Brain microvascular endothelial cell (primary cell): ENCODE measurements around the gene APBA1.

Source experiments
- DNase-seq: peaks from one replicate; pipeline ENCODE4 v3.0.0-alpha.2; 2020
- H3K27ac ChIP-seq: fragments of 250-450 bp; sonication (Bioruptor Pico); 2 replicates; pipeline ENCODE4 v1.5.1; 2020; ENCODE audit warnings: mild to moderate bottlenecking, moderate library complexity
- H3K27me3 ChIP-seq: fragments of 250-450 bp; sonication (Bioruptor Pico); replicated peaks from 2 replicates; pipeline ENCODE4 v1.5.1; 2020; ENCODE audit warnings: mild to moderate bottlenecking
- H3K36me3 ChIP-seq: fragments of 250-450 bp; sonication (Bioruptor Pico); replicated peaks from 2 replicates; pipeline ENCODE4 v1.5.1; 2020; ENCODE audit warnings: mild to moderate bottlenecking
- H3K4me3 ChIP-seq: 2 replicates; pipeline ENCODE4 v1.5.1; 2011; ENCODE audit warnings: low read depth, mild to moderate bottlenecking, control low read depth, low read length, moderate library complexity
- in situ Hi-C: cut with HindIII; loops from 2 replicates; pipeline ENCODE4 v1.10.0; 2017; ENCODE audit warnings: low sequenced_read_pairs, low pct_ligation_motif_present
- TF ChIP-seq, protein P1 (sequence below): IDR thresholded peaks from 2 replicates; pipeline ENCODE4 v1.5.1; 2011; ENCODE audit warnings: low read depth, mild to moderate bottlenecking, moderate library complexity, low read length, control low read depth, inconsistent platforms; ENCODE audit errors: missing control alignments

The APBA1 gene

DNA sequence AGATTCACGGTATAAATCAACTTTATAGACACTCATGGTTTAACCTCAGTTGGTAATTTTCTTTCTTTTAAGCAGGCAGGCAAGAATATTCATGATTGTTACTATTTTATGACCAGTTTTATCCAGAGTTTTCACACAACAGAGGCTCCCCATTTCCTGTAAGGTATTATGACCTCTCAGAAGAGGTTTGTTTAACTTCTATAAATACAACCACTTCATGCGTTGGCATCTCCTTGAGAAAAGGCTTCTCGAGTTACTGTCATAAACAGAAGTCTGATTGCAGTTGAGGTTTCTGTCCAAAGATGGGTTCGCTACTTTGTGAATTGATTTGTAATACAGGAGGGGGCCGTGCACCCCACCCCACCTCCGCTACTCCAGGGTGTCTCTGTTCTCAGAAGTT is 291.9 kb downstream of the APBA1 start:
- Histone ChIP-seq H3K27ac (no peak overlapping the region), H3K4me3 (no peak overlapping the region), H3K27me3 (no peaks in the 10 kb centered on the region), H3K36me3 (no peaks in the 10 kb centered on the region)
- DNase-seq: no peak
- in situ Hi-C loops: no loop called here
- TF ChIP-seq, protein P1, sequence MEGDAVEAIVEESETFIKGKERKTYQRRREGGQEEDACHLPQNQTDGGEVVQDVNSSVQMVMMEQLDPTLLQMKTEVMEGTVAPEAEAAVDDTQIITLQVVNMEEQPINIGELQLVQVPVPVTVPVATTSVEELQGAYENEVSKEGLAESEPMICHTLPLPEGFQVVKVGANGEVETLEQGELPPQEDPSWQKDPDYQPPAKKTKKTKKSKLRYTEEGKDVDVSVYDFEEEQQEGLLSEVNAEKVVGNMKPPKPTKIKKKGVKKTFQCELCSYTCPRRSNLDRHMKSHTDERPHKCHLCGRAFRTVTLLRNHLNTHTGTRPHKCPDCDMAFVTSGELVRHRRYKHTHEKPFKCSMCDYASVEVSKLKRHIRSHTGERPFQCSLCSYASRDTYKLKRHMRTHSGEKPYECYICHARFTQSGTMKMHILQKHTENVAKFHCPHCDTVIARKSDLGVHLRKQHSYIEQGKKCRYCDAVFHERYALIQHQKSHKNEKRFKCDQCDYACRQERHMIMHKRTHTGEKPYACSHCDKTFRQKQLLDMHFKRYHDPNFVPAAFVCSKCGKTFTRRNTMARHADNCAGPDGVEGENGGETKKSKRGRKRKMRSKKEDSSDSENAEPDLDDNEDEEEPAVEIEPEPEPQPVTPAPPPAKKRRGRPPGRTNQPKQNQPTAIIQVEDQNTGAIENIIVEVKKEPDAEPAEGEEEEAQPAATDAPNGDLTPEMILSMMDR: no peak

DNA sequence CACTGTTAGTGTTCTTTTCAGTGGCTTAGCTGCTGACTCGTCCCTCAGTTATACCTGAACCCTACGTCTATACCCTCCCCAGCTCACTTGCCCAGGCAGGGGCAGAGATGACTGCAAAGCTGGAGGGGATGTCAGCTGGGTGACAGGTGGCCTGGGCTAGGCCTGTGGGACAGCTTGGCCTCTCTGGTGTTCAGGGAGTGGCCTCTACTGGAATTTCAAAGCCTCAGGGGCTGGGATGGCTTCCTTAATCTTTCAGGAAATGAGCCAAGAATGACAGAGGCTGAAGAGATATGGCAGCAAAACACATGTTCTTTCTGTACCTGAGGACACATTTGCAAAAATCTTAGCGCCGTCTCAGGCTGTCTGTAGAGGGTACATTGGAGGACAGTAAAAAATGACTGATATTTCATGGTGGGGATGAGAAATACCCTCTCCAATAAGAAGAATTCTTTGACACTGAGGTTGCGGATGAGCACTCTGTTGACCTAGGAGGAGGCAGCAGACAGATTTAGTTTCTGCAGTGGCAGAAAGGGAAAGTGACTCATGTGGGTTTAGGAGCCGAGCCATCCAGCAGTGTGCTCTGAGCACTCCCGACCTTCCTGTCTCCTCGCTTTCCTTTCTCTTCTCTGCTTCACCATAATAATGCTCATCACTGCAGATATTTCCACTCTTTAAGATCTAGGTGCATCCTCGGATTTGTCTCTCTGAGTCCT is 292.7 kb downstream of the APBA1 start:
- peak; percentile 64 for DNase-seq
- TF ChIP-seq, protein P1: no peak
- H3K27ac ChIP-seq: no peak overlapping the region
- no peaks in the 10 kb centered on the region for H3K36me3 ChIP-seq
- H3K27me3 ChIP-seq: no peaks in the 10 kb centered on the region
- H3K4me3 ChIP-seq: no peak overlapping the region
- in situ Hi-C loops: no loop called here

DNA sequence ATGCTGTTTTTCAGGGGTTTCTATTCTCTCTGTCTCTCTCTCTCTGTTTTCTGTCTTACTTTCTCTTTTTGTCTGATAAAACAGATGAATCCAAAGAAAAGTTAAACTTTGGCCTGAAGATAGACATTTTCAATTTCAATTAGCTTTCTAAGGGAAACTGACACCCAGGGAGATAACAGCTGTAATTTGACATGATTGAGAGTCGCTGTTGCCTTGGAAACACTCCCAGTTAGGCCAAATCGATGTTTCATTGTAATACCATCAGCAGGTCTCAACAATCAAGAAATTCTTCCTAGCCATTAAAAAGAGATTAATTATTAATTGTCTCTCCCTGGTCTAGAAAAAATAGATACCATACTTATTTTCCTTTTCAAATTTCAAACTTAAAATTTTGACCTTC is 294.2 kb downstream of the APBA1 start:
- TF ChIP-seq, protein P1: no peak
- no peaks in the 10 kb centered on the region for H3K36me3 ChIP-seq
- no peak overlapping the region for H3K27ac ChIP-seq
- in situ Hi-C loops: no loop called here
- no peak for DNase-seq
- H3K4me3 ChIP-seq: no peak overlapping the region
- no peaks in the 10 kb centered on the region for H3K27me3 ChIP-seq
